K562 (cell line): ENCODE measurements around the gene EPHX1.

Source experiments
- ARID1B ChIP-seq: fragments of 450-650 bp; IDR thresholded peaks from 2 replicates; pipeline ENCODE4 v1.6.1; 2016; ENCODE audit warnings: antibody characterized with exemption, mild to moderate bottlenecking, inconsistent platforms
- CTCF ChIP-seq, 3 experiments: IDR thresholded peaks in 2 of 3; conservative IDR thresholded peaks in 1 of 3; 2 replicates each; pipeline ENCODE4 v1.5.1; 2011 to 2012; ENCODE audit warnings: low read length in 3 of 3, mild to moderate bottlenecking in 3 of 3, control low read depth in 2 of 3, improper control_type of control experiment in 1 of 3, inconsistent platforms in 1 of 3, low read depth in 1 of 3, mixed read lengths in 1 of 3, moderate library complexity in 1 of 3; ENCODE audit not compliant: insufficient read depth in 2 of 3
- MCM3 ChIP-seq: fragments of 450-650 bp; IDR thresholded peaks from 2 replicates; pipeline ENCODE4 v1.6.1; 2016
- TF ChIP-seq, protein P1 (sequence below): fragments of 450-650 bp; formaldehyde crosslinking; IDR thresholded peaks from 2 replicates; pipeline ENCODE4 v1.4.0; 2022; ENCODE audit warnings: missing genetic modification characterization
- TF ChIP-seq, protein P2 (sequence below): IDR thresholded peaks from 3 replicates; pipeline ENCODE4 v1.6.1; 2011; ENCODE audit warnings: borderline replicate concordance, mild to moderate bottlenecking; ENCODE audit not compliant: insufficient read length, insufficient read depth

DNA sequence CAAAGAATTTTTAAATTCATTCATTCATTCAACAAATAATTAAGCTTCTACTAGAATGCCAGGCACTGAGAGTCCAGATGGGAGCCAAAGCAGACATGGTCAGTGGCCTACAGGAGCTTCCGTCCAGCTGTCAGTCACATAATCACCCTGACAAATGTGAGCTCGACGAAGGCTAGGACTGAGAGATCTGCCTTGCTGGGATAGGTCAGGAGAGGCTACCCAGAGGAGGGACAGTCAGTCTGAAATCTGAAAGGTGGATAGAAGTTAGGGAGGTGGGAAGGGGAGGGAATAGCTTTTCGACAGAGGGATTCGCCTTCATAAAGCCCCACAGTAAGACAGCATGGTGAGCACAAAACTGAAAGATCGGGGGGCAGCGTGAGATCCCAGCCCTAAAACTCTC is 8.3 kb downstream of the EPHX1 start:
- no peak for TF ChIP-seq CTCF (IDR thresholded peaks at IDR 0.05 in 2 of 3, conservative IDR thresholded peaks at IDR 0.05 in 1 of 3; ENCODE audit: insufficient read depth in 2 of 3, low read depth in 1 of 3, low read length in 3 of 3)
- TF ChIP-seq, protein P1, sequence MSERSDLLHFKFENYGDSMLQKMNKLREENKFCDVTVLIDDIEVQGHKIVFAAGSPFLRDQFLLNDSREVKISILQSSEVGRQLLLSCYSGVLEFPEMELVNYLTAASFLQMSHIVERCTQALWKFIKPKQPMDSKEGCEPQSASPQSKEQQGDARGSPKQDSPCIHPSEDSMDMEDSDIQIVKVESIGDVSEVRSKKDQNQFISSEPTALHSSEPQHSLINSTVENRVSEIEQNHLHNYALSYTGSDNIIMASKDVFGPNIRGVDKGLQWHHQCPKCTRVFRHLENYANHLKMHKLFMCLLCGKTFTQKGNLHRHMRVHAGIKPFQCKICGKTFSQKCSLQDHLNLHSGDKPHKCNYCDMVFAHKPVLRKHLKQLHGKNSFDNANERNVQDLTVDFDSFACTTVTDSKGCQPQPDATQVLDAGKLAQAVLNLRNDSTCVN (CRISPR knock-in tag): no peak
- no peak for TF ChIP-seq MCM3
- TF ChIP-seq ARID1B: no peak
- TF ChIP-seq, protein P2, sequence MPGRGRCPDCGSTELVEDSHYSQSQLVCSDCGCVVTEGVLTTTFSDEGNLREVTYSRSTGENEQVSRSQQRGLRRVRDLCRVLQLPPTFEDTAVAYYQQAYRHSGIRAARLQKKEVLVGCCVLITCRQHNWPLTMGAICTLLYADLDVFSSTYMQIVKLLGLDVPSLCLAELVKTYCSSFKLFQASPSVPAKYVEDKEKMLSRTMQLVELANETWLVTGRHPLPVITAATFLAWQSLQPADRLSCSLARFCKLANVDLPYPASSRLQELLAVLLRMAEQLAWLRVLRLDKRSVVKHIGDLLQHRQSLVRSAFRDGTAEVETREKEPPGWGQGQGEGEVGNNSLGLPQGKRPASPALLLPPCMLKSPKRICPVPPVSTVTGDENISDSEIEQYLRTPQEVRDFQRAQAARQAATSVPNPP: no peak
